Lung (tissue), 12 donors: ENCODE measurements around the gene KIAA0319L. TPM values are rescaled to one million over a fixed set of nuclear protein-coding genes. Genes with fewer than 3 reads are reported as not detected.

Experiments used
- ATAC-seq: fragments of 200-7000 bp; cut with Tn5 transposase; one replicate; pipeline ENCODE4 v1.9.1; 2020; ENCODE audit warnings: moderate number of reproducible peaks; ENCODE audit not compliant: insufficient read depth, low FRiP score
- DNase-seq, 3 donors: peaks; one replicate each; pipeline ENCODE4 v3.0.0-alpha.2; 2013 to 2017
- H3K27ac ChIP-seq, 2 donors: one replicate each; pipeline ENCODE4 v1.5.1; 2013; ENCODE audit warnings: mild to moderate bottlenecking in 2 of 2, moderate library complexity in 2 of 2, control low read depth in 1 of 2, inconsistent platforms in 1 of 2, low read depth in 1 of 2, low read length in 1 of 2
- H3K27me3 ChIP-seq, 3 donors: one replicate each; pipeline ENCODE4 v1.5.1; 2013; ENCODE audit warnings: low read length in 2 of 3; ENCODE audit not compliant: control insufficient read depth in 3 of 3, insufficient read depth in 3 of 3
- H3K36me3 ChIP-seq, 4 donors: one replicate each; pipeline ENCODE4 v1.5.1; 2013; ENCODE audit warnings: low read length in 4 of 4, mild to moderate bottlenecking in 1 of 4, moderate library complexity in 1 of 4; ENCODE audit not compliant: control insufficient read depth in 4 of 4, insufficient read depth in 4 of 4
- H3K4me1 ChIP-seq, 5 donors: one replicate each; pipeline ENCODE4 v1.5.1; 2013; ENCODE audit warnings: low read length in 5 of 5, mild to moderate bottlenecking in 2 of 5, moderate library complexity in 1 of 5; ENCODE audit not compliant: control insufficient read depth in 5 of 5, insufficient read depth in 5 of 5
- H3K4me3 ChIP-seq: one replicate; pipeline ENCODE4 v1.5.1; 2013; ENCODE audit warnings: mild to moderate bottlenecking, control low read depth, moderate library complexity
- H3K9ac ChIP-seq, 2 donors: one replicate each; pipeline ENCODE4 v1.5.1; 2013; ENCODE audit warnings: low read length in 2 of 2, control low read depth in 1 of 2; ENCODE audit not compliant: insufficient read depth in 1 of 2
- H3K9me3 ChIP-seq, 4 donors: one replicate each; pipeline ENCODE4 v1.5.1; 2013; ENCODE audit warnings: low read length in 3 of 4, mild to moderate bottlenecking in 1 of 4, moderate library complexity in 1 of 4; ENCODE audit not compliant: control insufficient read depth in 4 of 4, insufficient read depth in 3 of 4
- WGBS, 2 donors: extraction: QIAGEN DNeasy Blood & Tissue Kit; methylation state at CpG; one replicate each; pipeline ENCODE4 v1.1.7; 2013; 5-methylcytosine and 5-hydroxymethylcytosine counted together
- polyA plus RNA-seq, 2 donors: library from polyadenylated mRNA; stranded (reverse); fragments of 200-250 nt; gene quantifications; one replicate each; pipeline ENCODE4 v1.2.1, GENCODE V29; 2013
- total RNA-seq, 2 donors: library from RNA; depleted of rRNA in 1 of 2; stranded (reverse); fragments of >200 nt in 1 of 2; gene quantifications; one replicate each; pipeline ENCODE4 v1.2.1, GENCODE V29; 2014 to 2021
- TF ChIP-seq, protein P1 (sequence below): IDR thresholded peaks from 2 replicates; pipeline ENCODE4 v1.5.1; 2012; ENCODE audit warnings: mild to moderate bottlenecking; ENCODE audit errors: control extremely low read depth, extremely low read depth
- donor health status: control.
- donor health status: control.
- donor health status: Bipolar disorder and iron deficiency.
- donor health status: healthy.
- donor health status: DM: yes; HTN: yes; CAD: no.

KIAA0319L gene
- total and polyA plus RNA-seq, 4 donors, result 20.3 to 121 (median 60.9) TPM

DNA sequence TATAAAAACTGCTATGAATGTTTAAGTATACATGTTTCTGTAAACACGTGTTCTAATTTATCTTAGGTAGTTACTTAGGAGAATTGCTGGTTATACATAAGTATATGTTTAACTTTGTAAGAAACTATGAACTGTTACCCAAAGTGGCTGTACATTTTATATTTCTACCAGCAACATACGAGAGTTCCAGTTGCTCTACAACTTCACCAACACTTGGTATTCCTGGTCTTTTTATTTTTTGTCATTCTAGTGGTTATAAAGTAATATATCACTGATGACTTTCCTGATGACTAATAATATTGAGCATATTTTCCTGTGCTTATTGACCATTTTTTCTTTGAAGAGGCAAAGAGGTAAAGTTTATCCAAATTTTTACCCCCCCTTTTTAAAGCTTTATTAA is 76.0 kb downstream of the KIAA0319L start:
- Histone ChIP-seq H3K4me3 (no peak overlapping the region), H3K9ac (no peak overlapping the region), H3K4me1 (no peaks in the 10 kb centered on the region), H3K9me3 (no peaks in the 10 kb centered on the region), H3K27ac (no peak overlapping the region), H3K27me3 (no peaks in the 10 kb centered on the region), H3K36me3 (peaks cover 0 to 5% (median 3%) of the 10 kb centered on the region in 4 donors)
- TF ChIP-seq, protein P1, sequence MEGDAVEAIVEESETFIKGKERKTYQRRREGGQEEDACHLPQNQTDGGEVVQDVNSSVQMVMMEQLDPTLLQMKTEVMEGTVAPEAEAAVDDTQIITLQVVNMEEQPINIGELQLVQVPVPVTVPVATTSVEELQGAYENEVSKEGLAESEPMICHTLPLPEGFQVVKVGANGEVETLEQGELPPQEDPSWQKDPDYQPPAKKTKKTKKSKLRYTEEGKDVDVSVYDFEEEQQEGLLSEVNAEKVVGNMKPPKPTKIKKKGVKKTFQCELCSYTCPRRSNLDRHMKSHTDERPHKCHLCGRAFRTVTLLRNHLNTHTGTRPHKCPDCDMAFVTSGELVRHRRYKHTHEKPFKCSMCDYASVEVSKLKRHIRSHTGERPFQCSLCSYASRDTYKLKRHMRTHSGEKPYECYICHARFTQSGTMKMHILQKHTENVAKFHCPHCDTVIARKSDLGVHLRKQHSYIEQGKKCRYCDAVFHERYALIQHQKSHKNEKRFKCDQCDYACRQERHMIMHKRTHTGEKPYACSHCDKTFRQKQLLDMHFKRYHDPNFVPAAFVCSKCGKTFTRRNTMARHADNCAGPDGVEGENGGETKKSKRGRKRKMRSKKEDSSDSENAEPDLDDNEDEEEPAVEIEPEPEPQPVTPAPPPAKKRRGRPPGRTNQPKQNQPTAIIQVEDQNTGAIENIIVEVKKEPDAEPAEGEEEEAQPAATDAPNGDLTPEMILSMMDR, result no peak
- ATAC-seq (no peak), DNase-seq (no peak)
- WGBS, 2 donors, result 97 to 100% methylated on average over 2 of the region's 2 CpGs

GRCh38 chr1:35477870-35478269 is 79.3 kb downstream of the KIAA0319L start:
- no peaks in the 10 kb centered on the region for H3K4me1 ChIP-seq
- WGBS, 2 donors, result 96 to 97% methylated on average over 2 of the region's 2 CpGs

DNA sequence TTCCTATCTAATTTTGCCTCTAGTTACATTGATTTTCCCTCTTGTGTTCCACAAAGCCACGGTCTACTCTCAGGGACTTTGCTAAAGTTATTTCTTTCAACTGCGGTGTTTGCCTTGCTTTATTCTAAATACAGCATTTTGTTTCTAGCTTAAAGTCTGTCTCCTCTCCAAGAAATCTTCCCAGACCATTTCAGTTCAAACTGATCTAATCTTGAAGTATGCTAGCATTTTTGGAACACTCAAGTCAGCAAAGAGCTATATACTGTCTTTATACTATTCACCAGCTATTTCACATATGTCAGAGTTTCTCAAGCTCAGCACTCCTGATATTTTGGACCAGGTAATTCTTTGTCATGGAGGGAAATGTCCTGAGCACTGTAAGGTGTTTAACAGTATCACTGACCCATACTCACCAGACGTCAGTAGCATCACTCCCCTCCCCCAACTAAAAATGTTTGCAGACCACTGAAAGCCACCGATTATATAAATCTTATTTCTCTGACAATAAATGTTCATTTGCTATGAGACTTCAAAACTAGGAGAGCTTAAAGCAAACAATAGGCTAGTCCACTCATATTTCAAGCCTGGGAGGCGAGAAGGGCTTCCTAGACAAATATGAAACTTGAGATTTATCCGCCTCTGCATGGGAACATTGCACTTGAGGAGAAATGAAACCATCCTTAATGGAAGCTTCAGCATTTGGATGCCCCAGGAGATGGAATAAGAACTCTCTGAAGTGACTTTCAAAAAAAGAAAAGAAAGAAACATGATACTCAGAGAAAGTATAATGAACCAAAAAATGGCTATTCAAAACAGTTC is 81.1 kb downstream of the KIAA0319L start:
- Histone ChIP-seq H3K9ac (no peak overlapping the region), H3K9me3 (no peaks in the 10 kb centered on the region), H3K4me3 (no peak overlapping the region), H3K27ac (no peak overlapping the region), H3K4me1 (no peaks in the 10 kb centered on the region), H3K27me3 (no peaks in the 10 kb centered on the region), H3K36me3 (peaks cover 4 to 14% (median 8%) of the 10 kb centered on the region in 4 donors)
- DNase-seq, result peak in 1 of 3 donors; percentile 43
- TF ChIP-seq, protein P1, result no peak
- ATAC-seq, result no peak
- 79 to 92% methylated on average over 6 of the region's 6 CpGs for WGBS, 2 donors

More at GRCh38 chr1:35477870-35478269, 79.3 kb downstream of the KIAA0319L start:
- Histone ChIP-seq H3K9me3 (no peaks in the 10 kb centered on the region), H3K9ac (no peak overlapping the region), H3K27ac (no peak overlapping the region), H3K4me3 (no peak overlapping the region), H3K36me3 (peaks cover 3 to 11% (median 5%) of the 10 kb centered on the region in 4 donors), H3K27me3 (no peaks in the 10 kb centered on the region)
- TF ChIP-seq, protein P1, result no peak
- ATAC-seq (no peak), DNase-seq (no peak)
